HCT116 (cell line): ENCODE results near the gene CUX1. TPM values are rescaled to one million over a fixed set of nuclear protein-coding genes. Genes with fewer than 3 reads are reported as not detected.
A peak's percentile ranks its signal among the peaks of the same experiment; 100 is the strongest.

ENCODE experiments used
- ATAC-seq: fragments of 200-7000 bp; cut with Tn5 transposase; 2 replicates; pipeline ENCODE4 v1.9.1; 2020; ENCODE audit warnings: mild to moderate bottlenecking, moderate library complexity
- BruUV-seq: library from RNA; stranded (reverse); fragments of 400-500 nt; replicated peaks from 2 replicates; lab custom pipeline; 2021; lab: Mats Ljungman, UMichigan
- CTCF ChIA-PET: fragments of 300-600 bp; sonication (Branson Sonifier 250); formaldehyde crosslinking; loops from one replicate; lab custom pipeline; 2021; ENCODE audit warnings: antibody characterized with exemption; lab: Charles Lee
- POLR2A ChIA-PET: fragments of 300-600, 350-600 bp; sonication (Branson Sonifier 250); formaldehyde crosslinking; loops from one replicate; lab custom pipeline; 2021; ENCODE audit warnings: antibody characterized with exemption; lab: Charles Lee
- RAD21 ChIA-PET, 2 experiments: fragments of 300-600 bp; sonication (Branson Sonifier 250); formaldehyde crosslinking; loops; one replicate each; lab custom pipeline; 2023; ENCODE audit warnings: low total read pairs in 2 of 2; ENCODE audit not compliant: uncharacterized antibody in 2 of 2, unreplicated experiment in 2 of 2, low non-redundant PET in 1 of 2; lab: Charles Lee
- DNase-seq: peaks from one replicate; pipeline ENCODE4 v3.0.0-alpha.2; 2010; ENCODE audit warnings: low read depth, low spot score
- H2AFZ ChIP-seq: fragments of 200-600 bp; shearing (Covaris generic), sonication (generic); 2 replicates; pipeline ENCODE4 v1.6.1; 2017; ENCODE audit warnings: low read depth, mixed run types, mixed read lengths, antibody characterized with exemption, low read length; ENCODE audit not compliant: poor library complexity, severe bottlenecking
- H3K27ac ChIP-seq: 2 replicates; pipeline ENCODE4 v1.5.1; 2012; ENCODE audit warnings: low read depth, low read length
- H3K27me3 ChIP-seq: fragments of 200-600 bp; sonication (generic); 2 replicates; pipeline ENCODE4 v1.6.1; 2016; ENCODE audit warnings: mixed run types, low read length, mixed read lengths; ENCODE audit not compliant: insufficient read depth
- H3K36me3 ChIP-seq, 2 experiments: fragments of 200-500 bp in 1 of 2; fragments of 200-600 bp in 1 of 2; sonication (Bioruptor generic) in 1 of 2; sonication (generic) in 1 of 2; 2 replicates each; pipeline versions ENCODE4 v1.5.1 to v1.6.1; 2014 to 2016; ENCODE audit warnings: low read length in 2 of 2, inconsistent platforms in 1 of 2, mixed read lengths in 1 of 2, mixed run types in 1 of 2; ENCODE audit not compliant: insufficient read depth in 2 of 2, control insufficient read depth in 1 of 2
- H3K4me1 ChIP-seq, 2 experiments: fragments of 200-600 bp in 1 of 2; sonication (generic) in 1 of 2; 2 replicates each; pipeline versions ENCODE4 v1.5.1 to v1.6.1; 2012 to 2017; ENCODE audit warnings: low read length in 2 of 2, inconsistent platforms in 1 of 2, mild to moderate bottlenecking in 1 of 2, mixed read lengths in 1 of 2, mixed run types in 1 of 2, moderate library complexity in 1 of 2; ENCODE audit not compliant: insufficient read depth in 2 of 2, control insufficient read depth in 1 of 2
- H3K4me2 ChIP-seq: fragments of 200-600 bp; sonication (generic); 2 replicates; pipeline ENCODE4 v1.6.1; 2017; ENCODE audit warnings: mixed run types, low read length, mixed read lengths
- H3K4me3 ChIP-seq, 2 experiments: fragments of 200-600 bp in 1 of 2; sonication (generic) in 1 of 2; replicated peaks in 1 of 2; 2 replicates each; pipeline ENCODE4 v1.5.1; 2011 to 2016; ENCODE audit warnings: low read length in 2 of 2, control low read depth in 1 of 2, low read depth in 1 of 2, mild to moderate bottlenecking in 1 of 2, mixed read lengths in 1 of 2, mixed run types in 1 of 2
- H3K79me2 ChIP-seq: fragments of 200-600 bp; sonication (generic); 2 replicates; pipeline ENCODE4 v1.6.1; 2017; ENCODE audit warnings: mild to moderate bottlenecking, mixed run types, low read length, moderate library complexity, mixed read lengths; ENCODE audit not compliant: insufficient read depth
- H3K9ac ChIP-seq: fragments of 200-600 bp; sonication (generic); 2 replicates; pipeline ENCODE4 v1.6.1; 2016; ENCODE audit warnings: low read length, mixed read lengths
- H3K9me2 ChIP-seq: fragments of 200-600 bp; sonication (generic), shearing (Covaris generic); 2 replicates; pipeline ENCODE4 v1.6.1; 2017; ENCODE audit warnings: mixed run types, mild to moderate bottlenecking, moderate library complexity; ENCODE audit not compliant: insufficient read depth
- H3K9me3 ChIP-seq, 2 experiments: fragments of 200-500 bp in 1 of 2; fragments of 200-600 bp in 1 of 2; sonication (Bioruptor generic) in 1 of 2; sonication (generic) in 1 of 2; 2 replicates each; pipeline ENCODE4 v1.6.1; 2014 to 2017; ENCODE audit warnings: low read length in 2 of 2, mixed read lengths in 2 of 2, inconsistent platforms in 1 of 2, low read depth in 1 of 2, mild to moderate bottlenecking in 1 of 2, mixed run types in 1 of 2, moderate library complexity in 1 of 2; ENCODE audit not compliant: control insufficient read depth in 1 of 2, insufficient read depth in 1 of 2
- H4K20me1 ChIP-seq: fragments of 200-600 bp; sonication (generic), shearing (Covaris generic); 2 replicates; pipeline ENCODE4 v1.6.1; 2017; ENCODE audit warnings: mixed run types, mild to moderate bottlenecking, moderate library complexity; ENCODE audit not compliant: insufficient read depth
- ATF3 ChIP-seq: IDR thresholded peaks from 2 replicates; pipeline ENCODE4 v1.6.1; 2012
- EGR1 ChIP-seq: IDR thresholded peaks from 2 replicates; pipeline ENCODE4 v1.6.1; 2012; ENCODE audit warnings: low read depth
- ELF1 ChIP-seq: IDR thresholded peaks from 2 replicates; pipeline ENCODE4 v1.6.1; 2012; ENCODE audit warnings: low read depth, borderline replicate concordance
- EZH2 ChIP-seq: fragments of 200-600 bp; sonication (generic); IDR thresholded peaks from 2 replicates; pipeline ENCODE4 v1.6.1; 2017; ENCODE audit warnings: antibody characterized with exemption, mixed run types
- FOSL1 ChIP-seq: IDR thresholded peaks from 2 replicates; pipeline ENCODE4 v1.6.1; 2012; ENCODE audit warnings: low read depth
- JUND ChIP-seq: IDR thresholded peaks from 2 replicates; pipeline ENCODE4 v1.6.1; 2012
- MAX ChIP-seq: IDR thresholded peaks from 2 replicates; pipeline ENCODE4 v1.6.1; 2012
- POLR2AphosphoS5 ChIP-seq: IDR thresholded peaks from 2 replicates; pipeline ENCODE4 v1.6.1; 2011; ENCODE audit warnings: mild to moderate bottlenecking, low read depth, low read length, moderate library complexity
- SIN3A ChIP-seq: IDR thresholded peaks from 2 replicates; pipeline ENCODE4 v1.6.1; 2012; ENCODE audit warnings: low read depth
- SP1 ChIP-seq: IDR thresholded peaks from 2 replicates; pipeline ENCODE4 v1.6.1; 2012; ENCODE audit warnings: low read depth
- SRF ChIP-seq: IDR thresholded peaks from 2 replicates; pipeline ENCODE4 v1.6.1; 2012; ENCODE audit warnings: low read depth
- TCF7L2 ChIP-seq: IDR thresholded peaks from 2 replicates; pipeline ENCODE4 v1.7.0; 2011; ENCODE audit warnings: borderline replicate concordance, inconsistent platforms; ENCODE audit not compliant: insufficient read depth, insufficient read length; ENCODE audit errors: extremely low read depth
- ZBTB33 ChIP-seq: IDR thresholded peaks from 2 replicates; pipeline ENCODE4 v1.6.1; 2011; ENCODE audit warnings: mild to moderate bottlenecking, low read length, moderate library complexity; ENCODE audit not compliant: insufficient replicate concordance; ENCODE audit errors: extremely low read depth
- ZFX ChIP-seq: fragments of 450-650 bp; IDR thresholded peaks from 2 replicates; pipeline ENCODE4 v1.6.1; 2017
- ZNF274 ChIP-seq: fragments of 200-500 bp; sonication (Bioruptor generic); IDR thresholded peaks from 2 replicates; pipeline ENCODE4 v1.6.1; 2014; ENCODE audit warnings: mild to moderate bottlenecking, low read depth, low read length, inconsistent platforms
- intact Hi-C: fragments of 100-400 bp; cut with micrococcal nuclease; formaldehyde crosslinking; loops from 2 replicates; pipeline ENCODE4 v1.10.0; 2022
- total RNA-seq: library from RNA; stranded (reverse); gene quantifications from one replicate; pipeline ENCODE4 v1.2.1, GENCODE V29; 2021; ENCODE audit not compliant: unreplicated experiment

Gene CUX1
- total RNA-seq, 1 experiment from 2014 or later = 68.9 TPM

GRCh38 chr7:102122026-102122425, 304.6 kb downstream of the CUX1 start:
- Histone ChIP-seq H4K20me1 (no peaks in the 10 kb centered on the region), H3K4me2 (peak overlapping the region; percentile 66)
- TF ChIP-seq SIN3A (no peak), TCF7L2 (no peak), POLR2AphosphoS5 (no peak), EZH2 (no peak), ZNF274 (no peak), MAX (no peak), ATF3 (no peak), JUND (peak; percentile 26; the same call in 1 of the 2 replicates), ZBTB33 (no peak), EGR1 (no peak), SP1 (peak; percentile 26; the same call in 1 of the 2 replicates), ZFX (no peak), ELF1 (no peak), SRF (no peak), FOSL1 (peak; percentile 58; the same call in 1 of the 2 replicates)
- TF ChIP-seq, all 23 proteins: peak for 3
- H3K27me3 ChIP-seq = no peaks in the 10 kb centered on the region
- peaks cover 42 to 52% of the 10 kb centered on the region in 2 experiments for H3K4me1 ChIP-seq
- no TSS peak for BruUV-seq
- CTCF ChIA-PET = no interaction called here
- no peaks in the 10 kb centered on the region for H3K36me3 ChIP-seq
- H3K4me3 ChIP-seq = peak overlapping the region in 1 of 2 experiments; percentile 4; a peak in 1 of 4 replicates
- no peaks in the 10 kb centered on the region for H3K9me2 ChIP-seq
- peak overlapping the region; percentile 25 for H3K27ac ChIP-seq
- intact Hi-C loops = no loop called here
- DNase-seq = no peak
- H3K9ac ChIP-seq = peak overlapping the region; percentile 39
- POLR2A ChIA-PET = no interaction called here
- no peaks in the 10 kb centered on the region for H3K79me2 ChIP-seq
- no peak for ATAC-seq
- H2AFZ ChIP-seq = no peak overlapping the region
- RAD21 ChIA-PET = interaction anchor here in 1 of 2 experiments (0.9 kb wide), 1 partner anchor 58 kb away, joined by 6 read pairs; no protein-coding TSS in a partner anchor
- no peaks in the 10 kb centered on the region for H3K9me3 ChIP-seq
